Left lung (tissue), 10 donors: Measurements from ENCODE around the gene SQOR. TPM values are rescaled to one million over a fixed set of nuclear protein-coding genes. Genes with fewer than 3 reads are reported as not detected.

Experiments used
- ATAC-seq: fragments of 200-7000 bp; cut with Tn5 transposase; one replicate; pipeline ENCODE4 v1.9.1; 2020; ENCODE audit warnings: moderate library complexity
- DNase-seq, 4 donors: peaks; one replicate each; pipeline ENCODE4 v3.0.0-alpha.2; 2013 to 2020
- H3K27ac ChIP-seq, 2 donors: fragments of 200-600 bp; sonication (generic) in 1 of 2; one replicate each; pipeline versions ENCODE4 v1.5.0 to v1.8.0; 2020 to 2021
- H3K27me3 ChIP-seq, 2 donors: fragments of 200-600 bp; sonication (generic) in 1 of 2; one replicate each; pipeline versions ENCODE4 v1.5.0 to v1.8.0; 2020 to 2021
- H3K36me3 ChIP-seq, 2 donors: fragments of 200-600 bp; sonication (generic) in 1 of 2; one replicate each; pipeline versions ENCODE4 v1.5.0 to v1.8.0; 2020 to 2021
- H3K4me1 ChIP-seq, 2 donors: fragments of 200-600 bp; one replicate each; pipeline ENCODE4 v1.8.0; 2021
- H3K4me3 ChIP-seq, 2 donors: fragments of 200-600 bp; sonication (generic) in 1 of 2; one replicate each; pipeline versions ENCODE4 v1.5.0 to v1.8.0; 2020 to 2021; ENCODE audit warnings: mild to moderate bottlenecking in 1 of 2
- H3K9me3 ChIP-seq, 2 donors: fragments of 200-600 bp; sonication (generic) in 1 of 2; one replicate each; pipeline versions ENCODE4 v1.5.0 to v1.8.0; 2020 to 2021
- intact Hi-C, 2 donors: fragments of 100-400 bp; cut with DNase I; formaldehyde crosslinking; loops; one replicate each; pipeline versions ENCODE4 v1.11.2 to v1.14.2; 2022
- polyA plus RNA-seq, 6 donors: library from polyadenylated mRNA; unstranded; fragments of 120-200 nt; gene quantifications; one replicate each; pipeline ENCODE4 v1.2.1, GENCODE V29; 2013; ENCODE audit not compliant: insufficient read length in 6 of 6
- total RNA-seq, 2 donors: library from RNA; stranded (reverse); fragmentation: NEBNext Ultra II Directional; extraction: Animal tissue kit (Norgen Biotek cat#: 25700); gene quantifications; one replicate each; pipeline ENCODE4 v1.2.1, GENCODE V29; 2021
- TF ChIP-seq, protein P1 (sequence below), 2 donors: fragments of 200-600 bp; sonication (generic) in 1 of 2; IDR thresholded peaks; one replicate each; pipeline versions ENCODE4 v1.5.0 to v1.8.0; 2021; ENCODE audit warnings: antibody characterized with exemption in 2 of 2
- donor health status: DM: no; HTN: yes; CAD: no.
- donor health status: DM: no; HTN: no; CAD: no.

SQOR gene
- total and polyA plus RNA-seq, 8 donors = 9.3 to 116 (median 12.0) TPM

DNA sequence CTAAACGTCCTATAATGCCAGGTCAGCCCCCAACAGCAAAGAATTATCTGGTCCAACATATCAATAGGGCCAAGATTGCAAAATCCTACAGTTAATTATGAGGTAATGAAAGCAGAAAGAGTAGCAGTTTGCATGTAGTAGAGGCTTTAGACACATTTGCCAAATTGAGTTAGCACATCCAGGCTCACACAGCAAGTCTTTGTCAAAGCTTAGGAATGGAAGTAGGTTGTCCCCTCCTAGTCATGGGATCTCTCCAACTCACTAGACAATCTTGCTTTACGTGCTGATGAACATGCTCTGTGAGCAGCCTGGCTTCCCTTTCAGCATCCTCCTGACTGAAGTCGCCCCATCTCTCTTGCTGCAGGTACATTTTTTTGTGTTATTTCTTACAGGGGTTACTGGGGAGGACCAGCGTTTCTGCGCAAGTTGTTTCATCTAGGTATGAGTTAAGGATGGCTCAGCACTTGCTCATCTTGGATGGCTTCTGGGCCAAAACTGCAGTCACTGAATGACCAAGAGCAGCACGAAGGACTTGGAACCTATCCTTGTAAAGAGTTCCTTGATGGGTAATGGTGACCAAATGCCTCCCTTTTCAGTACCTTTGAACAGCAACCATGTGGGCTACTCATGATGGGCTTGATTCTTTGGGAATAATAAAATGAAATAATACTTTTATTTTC, 55.9 kb downstream of the SQOR start:
- Histone ChIP-seq H3K4me1 (no peaks in the 10 kb centered on the region), H3K4me3 (no peak overlapping the region), H3K36me3 (peaks cover 0 to 100% of the 10 kb centered on the region in 2 donors), H3K9me3 (no peaks in the 10 kb centered on the region), H3K27ac (no peak overlapping the region), H3K27me3 (no peaks in the 10 kb centered on the region)
- ATAC-seq (no peak), DNase-seq (no peak)
- TF ChIP-seq, protein P1, sequence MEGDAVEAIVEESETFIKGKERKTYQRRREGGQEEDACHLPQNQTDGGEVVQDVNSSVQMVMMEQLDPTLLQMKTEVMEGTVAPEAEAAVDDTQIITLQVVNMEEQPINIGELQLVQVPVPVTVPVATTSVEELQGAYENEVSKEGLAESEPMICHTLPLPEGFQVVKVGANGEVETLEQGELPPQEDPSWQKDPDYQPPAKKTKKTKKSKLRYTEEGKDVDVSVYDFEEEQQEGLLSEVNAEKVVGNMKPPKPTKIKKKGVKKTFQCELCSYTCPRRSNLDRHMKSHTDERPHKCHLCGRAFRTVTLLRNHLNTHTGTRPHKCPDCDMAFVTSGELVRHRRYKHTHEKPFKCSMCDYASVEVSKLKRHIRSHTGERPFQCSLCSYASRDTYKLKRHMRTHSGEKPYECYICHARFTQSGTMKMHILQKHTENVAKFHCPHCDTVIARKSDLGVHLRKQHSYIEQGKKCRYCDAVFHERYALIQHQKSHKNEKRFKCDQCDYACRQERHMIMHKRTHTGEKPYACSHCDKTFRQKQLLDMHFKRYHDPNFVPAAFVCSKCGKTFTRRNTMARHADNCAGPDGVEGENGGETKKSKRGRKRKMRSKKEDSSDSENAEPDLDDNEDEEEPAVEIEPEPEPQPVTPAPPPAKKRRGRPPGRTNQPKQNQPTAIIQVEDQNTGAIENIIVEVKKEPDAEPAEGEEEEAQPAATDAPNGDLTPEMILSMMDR (IDR thresholded peaks at IDR 0.05) = no peak
- intact Hi-C loops = no loop called here

DNA sequence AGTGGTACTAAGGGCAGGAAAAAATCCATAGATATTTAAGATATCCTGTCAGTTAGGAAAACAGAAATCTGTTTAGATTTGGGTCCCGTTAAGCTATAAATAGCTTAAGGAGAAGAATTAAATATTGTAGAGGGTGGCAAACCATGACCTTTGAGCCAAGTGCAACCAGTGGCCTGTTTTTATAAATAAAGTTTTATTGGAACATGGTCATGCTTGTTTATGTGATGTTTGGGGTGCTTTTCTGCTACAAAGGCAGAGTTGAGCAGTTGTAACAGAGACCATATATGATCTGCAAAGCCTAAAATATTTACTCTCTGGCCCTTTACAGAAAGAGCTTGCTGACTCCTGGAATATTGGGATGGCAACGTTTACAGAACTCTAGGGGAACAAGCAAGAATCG, 66.3 kb downstream of the SQOR start:
- H3K36me3 ChIP-seq = peaks cover 0 to 12% of the 10 kb centered on the region in 2 donors
- no peak overlapping the region for H3K27ac ChIP-seq
- H3K27me3 ChIP-seq = peaks cover 0 to 23% of the 10 kb centered on the region in 2 donors
- no peak overlapping the region for H3K4me3 ChIP-seq
- H3K9me3 ChIP-seq = no peaks in the 10 kb centered on the region
- ATAC-seq (no peak), DNase-seq (no peak)
- peaks cover 0 to 15% of the 10 kb centered on the region in 2 donors for H3K4me1 ChIP-seq
- intact Hi-C loops = no loop called here
- TF ChIP-seq, protein P1 (IDR thresholded peaks at IDR 0.05) = no peak

GRCh38 chr15:45702041-45702440, 67.2 kb downstream of the SQOR start:
- peaks cover 0 to 23% of the 10 kb centered on the region in 2 donors for H3K27me3 ChIP-seq
- peaks cover 0 to 11% of the 10 kb centered on the region in 2 donors for H3K36me3 ChIP-seq
- no peak overlapping the region for H3K4me3 ChIP-seq
- intact Hi-C loops = no loop called here
- no peak for ATAC-seq
- peaks cover 0 to 15% of the 10 kb centered on the region in 2 donors for H3K4me1 ChIP-seq
- DNase-seq = no peak
- TF ChIP-seq, protein P1 (IDR thresholded peaks at IDR 0.05) = no peak
- no peak overlapping the region for H3K27ac ChIP-seq
- no peaks in the 10 kb centered on the region for H3K9me3 ChIP-seq

DNA sequence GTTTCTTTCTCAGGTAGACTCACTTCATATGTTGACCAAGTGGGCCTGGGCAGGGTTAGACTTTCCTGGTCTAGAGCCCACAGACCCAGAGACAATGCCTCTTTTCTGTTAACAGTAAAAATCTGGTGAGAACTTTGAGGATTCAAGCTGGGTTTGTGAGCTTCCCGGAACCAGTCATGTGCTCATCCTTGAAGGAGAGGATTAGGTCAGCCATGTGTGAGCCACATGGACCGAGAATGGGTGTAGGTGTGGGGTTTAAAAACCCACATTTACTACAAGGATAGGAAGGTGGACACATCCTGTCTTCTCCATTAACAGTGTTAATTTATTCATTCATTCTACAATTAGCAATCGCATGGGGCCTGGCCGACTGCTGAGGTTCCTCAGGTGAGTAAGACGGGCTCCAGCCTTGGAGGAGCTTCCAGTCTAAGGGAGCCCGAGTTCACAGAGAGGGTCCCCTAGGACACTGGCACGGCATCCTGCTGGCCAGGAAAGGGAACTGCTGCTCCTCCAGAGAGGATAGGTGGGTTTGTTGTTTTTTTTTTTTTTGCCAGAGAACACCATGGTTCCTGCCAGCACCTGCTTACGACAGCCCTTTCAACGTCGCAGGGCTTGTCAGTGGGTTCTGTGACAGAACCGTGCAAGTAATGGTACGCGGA, 69.0 kb downstream of the SQOR start:
- Histone ChIP-seq H3K27me3 (peaks cover 0 to 23% of the 10 kb centered on the region in 2 donors), H3K4me1 (peaks cover 0 to 15% of the 10 kb centered on the region in 2 donors), H3K27ac (no peak overlapping the region), H3K36me3 (peaks cover 0 to 9% of the 10 kb centered on the region in 2 donors), H3K9me3 (no peaks in the 10 kb centered on the region), H3K4me3 (peak overlapping the region; percentile 0 to 51)
- no peak for DNase-seq
- ATAC-seq = no peak
- TF ChIP-seq, protein P1 (IDR thresholded peaks at IDR 0.05) = no peak
- intact Hi-C loops = no loop called here
